CD4-positive, alpha-beta T cell treated with Interleukin-4 for 4 hours (primary cell): Measurements from ENCODE around the gene F8.

Experiments
- DNase-seq: peaks from one replicate; pipeline ENCODE4 v3.0.0-alpha.2; 2020

Gene F8

GRCh38 chrX:155022585-155022984 lies at the start of gene F8:
Gene F8, minus strand, starts transcription at chrX:155022723. Its CDS starts 171 bp downstream, at chrX:155022552.
- no peak for DNase-seq

GRCh38 chrX:155071694-155072280 lies 49.3 kb upstream of the F8 start:
- DNase-seq, result peak; percentile 0

GRCh38 chrX:155070975-155071693 lies 48.6 kb upstream of the F8 start, which contains the start of the genes BRCC3, CMC4 and MTCP1:
Gene BRCC3, plus strand, starts transcription at chrX:155071508. Its CDS starts 20 bp downstream, at chrX:155071528.
Gene CMC4, minus strand, starts transcription at chrX:155071136. Its CDS starts 7,113 bp downstream, at chrX:155064023.
Gene MTCP1, minus strand, starts transcription at chrX:155071136. Its CDS starts 5,126 bp downstream, at chrX:155066010.
- peak; percentile 75 for DNase-seq

GRCh38 chrX:155070663-155070974 lies 48.1 kb upstream of the F8 start:
- DNase-seq, result no peak

DNA sequence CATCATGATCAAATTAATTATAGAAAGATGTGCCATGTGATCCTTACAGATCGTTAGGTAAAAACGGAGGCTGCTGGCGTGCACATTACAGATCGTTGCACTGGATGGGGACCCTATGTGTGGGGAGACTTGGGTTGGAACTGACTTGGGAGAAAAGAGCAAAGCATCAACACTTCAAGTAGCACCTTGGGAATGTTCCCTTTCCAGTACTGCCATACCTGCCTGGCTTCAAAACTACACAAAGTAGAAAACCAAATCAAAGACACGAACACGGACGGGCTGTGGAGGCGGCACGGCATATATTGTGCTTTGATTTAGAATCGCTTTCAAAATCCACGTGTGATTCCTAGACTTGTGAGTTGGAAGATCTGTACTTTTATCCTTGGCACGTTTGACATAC lies 47.5 kb upstream of the F8 start:
- no peak for DNase-seq

DNA sequence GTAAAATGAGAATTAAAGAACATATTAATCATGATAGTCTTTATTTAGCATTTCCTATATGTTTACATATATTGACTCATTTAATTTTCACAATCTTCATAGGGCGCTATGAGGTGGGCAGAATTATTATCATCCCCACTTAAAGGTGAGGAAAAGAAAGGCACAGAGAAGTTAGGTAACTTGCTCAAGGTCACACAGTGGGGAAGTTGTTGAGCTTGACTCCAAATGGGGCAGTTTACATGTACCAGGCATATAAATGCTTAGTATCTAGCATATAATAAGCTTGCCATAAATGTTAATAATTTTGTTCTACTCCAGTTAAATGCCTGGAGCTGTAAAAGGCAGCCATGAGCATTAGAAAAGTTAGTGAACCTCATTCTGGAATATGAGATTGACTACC lies 46.9 kb upstream of the F8 start:
- no peak for DNase-seq

GRCh38 chrX:155068165-155068564 lies 45.6 kb upstream of the F8 start:
- DNase-seq, result no peak

DNA sequence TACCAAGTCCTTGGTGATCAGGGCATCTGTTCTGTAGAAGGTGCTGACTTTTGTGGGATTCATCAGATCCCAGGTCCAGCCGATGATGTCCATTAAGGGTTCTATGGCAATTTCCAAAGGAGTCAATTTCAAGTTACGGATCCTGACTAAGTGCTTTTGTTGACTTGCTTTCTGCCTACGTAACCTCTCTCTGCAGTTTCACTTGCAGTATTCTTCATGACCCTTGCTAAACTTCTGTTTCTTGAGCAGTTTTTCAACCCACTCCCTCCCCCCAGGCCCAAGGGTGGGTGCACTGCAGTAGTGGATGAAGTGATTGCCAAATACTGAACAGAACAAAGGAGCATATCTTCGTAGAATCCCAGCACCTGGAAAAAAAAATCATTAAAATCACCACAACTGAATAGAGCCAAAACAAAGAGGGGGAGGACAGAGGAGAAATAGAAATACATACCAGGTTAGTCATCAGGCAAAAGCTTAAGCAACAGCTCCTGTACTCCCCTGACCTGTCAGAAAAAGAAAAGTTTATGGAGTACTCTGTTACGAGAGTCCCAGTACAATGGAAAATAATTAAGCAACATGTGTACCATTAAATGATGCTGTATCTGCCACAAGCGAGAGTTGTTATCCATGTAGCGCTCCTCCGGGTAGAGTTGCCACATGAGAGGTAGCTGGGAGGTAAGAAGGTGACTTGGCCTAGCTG lies 42.7 kb upstream of the F8 start:
- DNase-seq, result no peak

DNA sequence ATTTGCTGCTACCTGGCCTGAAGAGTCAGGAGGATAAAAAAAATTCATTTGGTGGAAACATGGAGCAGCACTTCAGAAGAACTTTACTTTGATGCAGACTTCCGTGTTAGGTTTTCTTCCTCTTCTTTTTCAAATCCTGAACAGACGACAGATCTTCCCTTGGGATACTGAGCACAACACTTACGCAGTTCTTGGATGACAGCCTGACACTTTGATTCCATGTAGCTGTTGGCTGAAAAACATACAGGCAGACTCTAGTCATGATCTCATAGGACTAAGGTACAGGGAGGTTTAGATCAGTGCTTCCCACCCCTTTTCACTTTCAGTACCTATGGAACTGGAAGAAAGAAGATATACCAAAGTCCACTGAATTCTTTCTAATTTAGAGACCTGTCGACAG lies 39.2 kb upstream of the F8 start:
- DNase-seq, result no peak

GRCh38 chrX:155056877-155057792 lies 34.6 kb upstream of the F8 start:
- DNase-seq, result peak; percentile 46

DNA sequence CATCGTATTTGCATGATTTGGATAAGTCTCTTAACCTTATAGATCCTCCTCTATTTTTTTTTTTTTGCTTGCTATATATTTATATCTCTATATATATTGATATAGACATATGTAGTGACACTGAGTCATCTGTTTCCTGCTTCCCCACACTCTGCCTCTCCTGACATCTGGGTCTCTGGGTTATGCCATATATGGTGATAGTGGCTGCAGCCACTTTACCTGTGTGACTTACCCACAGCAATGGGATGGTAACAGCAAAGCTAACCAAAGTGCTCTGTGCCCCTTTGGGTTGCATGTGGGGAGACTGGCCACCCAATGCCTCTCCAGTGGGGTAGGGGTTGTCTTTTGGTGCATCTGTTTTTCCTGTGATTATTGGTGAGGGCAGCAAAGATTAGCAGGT lies 33.9 kb upstream of the F8 start:
- DNase-seq, result peak; percentile 42

- DNase-seq, result no peak
These were observed 33.0 kb upstream of the F8 start for GRCh38 chrX:155055494-155055893.

GRCh38 chrX:155054255-155054654 lies 31.7 kb upstream of the F8 start:
- no peak for DNase-seq

GRCh38 chrX:155053656-155054055 lies 31.1 kb upstream of the F8 start:
- no peak for DNase-seq

DNA sequence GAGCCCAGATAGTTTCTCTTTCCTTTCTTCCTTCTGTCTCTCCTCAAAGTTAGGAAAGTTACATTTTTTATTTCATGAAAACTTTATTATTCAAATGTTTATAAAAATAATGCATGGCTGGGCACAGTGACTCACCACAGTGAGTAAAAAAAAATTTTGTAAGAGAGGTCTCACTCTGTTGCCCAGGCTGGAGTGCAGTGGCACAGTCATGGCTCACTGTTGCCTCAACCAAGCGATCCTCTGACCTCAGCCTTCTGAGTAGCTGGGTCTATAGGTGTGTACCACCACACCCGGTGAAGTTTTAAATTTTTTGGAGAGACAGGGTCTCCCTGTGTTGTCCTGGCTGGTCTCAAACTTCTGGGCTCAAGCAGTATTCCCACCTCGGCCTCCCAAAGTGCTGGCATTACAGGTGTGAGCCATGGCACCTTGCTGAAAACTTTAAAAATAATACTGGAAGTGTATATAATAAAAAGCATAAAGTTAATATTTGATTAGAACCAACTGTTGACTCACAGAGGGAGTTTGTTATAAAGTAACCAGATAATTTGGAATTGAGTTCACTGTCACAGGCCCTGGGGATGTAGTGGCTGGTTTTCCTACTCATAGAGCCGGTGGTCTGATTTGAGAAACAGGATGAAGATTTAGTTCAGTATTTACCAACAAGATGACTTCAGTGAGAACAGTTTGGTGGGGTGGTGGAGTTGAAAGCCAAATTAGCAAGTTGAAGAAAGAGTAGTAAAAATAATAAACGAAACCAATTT lies 30.4 kb upstream of the F8 start:
- no peak for DNase-seq

DNA sequence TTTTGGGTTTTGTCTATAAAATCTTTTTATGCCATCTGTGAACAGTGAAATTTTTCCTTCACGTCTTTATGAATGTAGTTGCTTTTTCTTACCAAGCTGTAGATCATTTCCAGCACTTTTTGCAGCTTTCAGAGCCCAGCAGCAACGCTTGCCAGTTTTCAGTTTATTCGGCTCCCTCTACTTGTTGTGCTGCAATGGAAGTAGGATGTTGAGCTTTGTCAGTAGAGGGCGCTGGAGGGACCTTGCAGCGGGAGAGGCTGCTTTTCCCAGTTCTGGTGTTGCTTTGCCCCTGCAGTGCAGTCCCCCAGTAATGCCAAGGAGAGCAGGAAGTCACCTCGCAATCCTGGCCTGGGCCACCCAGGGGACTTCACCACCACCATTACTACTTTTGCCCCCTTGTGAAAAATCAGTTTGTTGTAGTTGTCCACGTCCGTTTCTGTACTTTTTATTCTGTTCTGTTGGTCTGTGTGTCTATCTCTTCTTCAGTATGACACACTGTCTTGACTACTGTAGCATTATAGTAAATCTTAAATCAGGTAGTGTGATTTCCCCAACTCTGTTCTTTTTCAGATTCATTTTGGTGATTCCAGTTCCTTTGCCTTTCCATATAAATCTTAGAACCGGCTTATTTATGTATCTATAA lies 26.6 kb upstream of the F8 start:
- DNase-seq, result peak; percentile 46

- no peak for DNase-seq
These were observed 24.4 kb upstream of the F8 start for GRCh38 chrX:155046811-155047528.

DNA sequence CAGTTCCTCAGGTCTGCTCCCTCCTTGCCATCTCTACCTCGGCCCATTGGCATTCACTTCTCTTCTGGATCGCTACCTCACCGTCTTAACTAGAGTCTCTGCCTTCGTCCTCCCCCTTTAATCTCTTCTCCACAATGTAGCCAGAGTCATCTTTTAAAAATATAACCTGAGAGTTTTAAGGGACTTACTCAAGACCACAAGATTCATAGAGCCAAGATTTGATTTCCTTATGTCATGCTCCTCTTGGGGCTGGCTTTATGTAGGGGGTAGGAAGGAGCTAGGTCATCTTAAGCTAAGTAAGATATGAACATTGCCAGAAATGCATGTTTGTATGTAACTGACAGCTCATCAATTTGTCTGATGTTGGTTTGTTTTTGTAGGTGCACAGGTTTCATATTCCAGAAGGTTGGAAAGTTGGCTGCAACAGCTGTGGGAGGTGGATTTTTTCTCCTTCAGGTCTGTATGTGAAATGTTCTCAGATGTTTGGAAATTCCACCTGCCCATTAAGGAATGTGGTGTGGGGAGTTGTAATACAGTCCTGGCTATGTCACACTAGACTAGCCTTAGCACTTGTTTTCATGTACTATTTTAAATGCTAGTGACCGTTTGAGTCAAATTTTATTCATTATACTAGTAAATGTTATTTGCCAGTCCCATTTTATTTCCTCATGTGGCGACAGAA lies 23.7 kb upstream of the F8 start:
- no peak for DNase-seq

DNA sequence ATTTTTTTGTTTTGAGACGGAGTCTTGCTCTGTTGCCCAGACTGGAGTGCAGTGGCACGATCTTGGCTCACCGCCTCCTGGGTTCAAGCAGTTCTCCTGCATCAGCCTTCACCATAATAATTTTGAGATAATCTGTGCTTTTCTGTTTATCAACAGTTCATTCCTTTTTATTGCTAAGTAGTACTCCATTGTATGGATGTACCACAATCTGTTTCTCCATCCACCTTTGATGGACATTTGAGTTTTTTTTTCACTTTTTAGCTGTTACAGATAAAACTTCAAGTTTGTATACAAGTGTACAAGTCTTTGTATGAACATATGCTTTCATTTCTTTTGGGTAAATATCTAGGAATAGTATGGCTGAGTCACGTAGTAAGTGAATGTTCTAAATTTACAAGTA lies 13.2 kb upstream of the F8 start:
- no peak for DNase-seq

DNA sequence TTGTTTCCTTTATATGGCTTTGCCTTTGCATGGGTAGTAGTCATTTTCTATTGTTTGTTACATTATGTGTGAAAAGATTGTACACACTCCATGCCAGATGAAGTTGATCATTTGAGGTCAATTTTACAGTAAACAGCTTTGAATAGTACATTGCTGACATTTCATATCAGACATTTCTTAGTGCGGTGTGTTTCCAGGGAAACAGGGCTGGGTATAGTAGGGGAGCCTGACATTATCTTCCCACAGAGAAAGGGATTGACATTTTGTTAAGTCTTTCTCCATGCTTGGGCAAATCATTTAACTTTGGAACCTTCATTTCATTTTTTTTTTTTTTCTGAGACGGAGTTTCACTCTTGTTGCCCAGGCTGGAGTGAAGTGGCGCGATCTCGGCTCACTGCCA lies 9.1 kb upstream of the F8 start:
- no peak for DNase-seq
